PC-9 (cell line): ENCODE data around the gene CYP1A1. TPM values are rescaled to one million over a fixed set of nuclear protein-coding genes. Genes with fewer than 3 reads are reported as not detected.

Source experiments
- BruUV-seq: library from RNA; stranded (reverse); fragments of 400-500 nt; replicated peaks from 2 replicates; lab custom pipeline; 2021; lab: Mats Ljungman, UMichigan
- CTCF ChIA-PET: fragments of 300-600 bp; sonication (Branson Sonifier 250); formaldehyde crosslinking; loops from one replicate; lab custom pipeline; 2022; ENCODE audit warnings: antibody characterized with exemption; lab: Charles Lee
- POLR2A ChIA-PET: fragments of 300-600 bp; sonication (Branson Sonifier 250); formaldehyde crosslinking; loops from one replicate; lab custom pipeline; 2022; ENCODE audit warnings: antibody characterized with exemption; ENCODE audit not compliant: unreplicated experiment; lab: Charles Lee
- DNase-seq, 2 experiments: peaks; one replicate each; pipeline versions ENCODE4 v3.0.0 to v3.0.0-alpha.2; 2015 to 2022; ENCODE audit warnings: mixed read lengths in 1 of 2
- H2AFZ ChIP-seq: fragments of 200-600 bp; sonication (generic); 2 replicates; pipeline ENCODE4 v1.8.1; 2017; ENCODE audit warnings: antibody characterized with exemption
- H3F3A ChIP-seq: fragments of 200-600 bp; sonication (generic); 2 replicates; pipeline ENCODE4 v1.8.1; 2017; ENCODE audit warnings: antibody characterized with exemption, mild to moderate bottlenecking, low read depth; ENCODE audit not compliant: insufficient read depth
- H3K27ac ChIP-seq: fragments of 200-600 bp; sonication (generic); 2 replicates; pipeline ENCODE4 v1.6.1; 2016; ENCODE audit warnings: mixed run types
- H3K27me3 ChIP-seq: fragments of 200-600 bp; sonication (generic); 2 replicates; pipeline ENCODE4 v1.6.1; 2016; ENCODE audit warnings: low read depth, mixed run types; ENCODE audit not compliant: insufficient read depth
- H3K36me3 ChIP-seq: fragments of 200-600 bp; sonication (generic); 2 replicates; pipeline ENCODE4 v1.6.1; 2016; ENCODE audit warnings: low read depth, mixed run types
- H3K4me1 ChIP-seq: fragments of 200-600 bp; sonication (generic); replicated peaks from 2 replicates; pipeline ENCODE4 v1.6.1; 2016; ENCODE audit warnings: mixed run types; ENCODE audit not compliant: insufficient read depth
- H3K4me2 ChIP-seq: fragments of 200-600 bp; sonication (generic); 2 replicates; pipeline ENCODE4 v1.6.1; 2017; ENCODE audit warnings: mixed run types
- H3K4me3 ChIP-seq: fragments of 200-600 bp; sonication (generic); 2 replicates; pipeline ENCODE4 v1.6.1; 2016; ENCODE audit warnings: mixed run types
- H3K79me2 ChIP-seq: fragments of 200-600 bp; sonication (generic); 2 replicates; pipeline ENCODE4 v1.6.1; 2017; ENCODE audit warnings: low read depth, mixed run types
- H3K9me2 ChIP-seq: fragments of 200-600 bp; sonication (generic); 2 replicates; pipeline ENCODE4 v1.8.1; 2017; ENCODE audit warnings: mild to moderate bottlenecking; ENCODE audit not compliant: insufficient read depth
- H3K9me3 ChIP-seq: fragments of 200-600 bp; sonication (generic); 2 replicates; pipeline ENCODE4 v1.8.1; 2016; ENCODE audit warnings: low read depth; ENCODE audit not compliant: insufficient read depth
- H4K20me1 ChIP-seq: fragments of 200-600 bp; sonication (generic); 2 replicates; pipeline ENCODE4 v1.8.1; 2017; ENCODE audit not compliant: insufficient read depth
- CTCF ChIP-seq: fragments of 200-600 bp; sonication (generic); conservative IDR thresholded peaks from 2 replicates; pipeline ENCODE4 v1.6.1; 2017; ENCODE audit warnings: mixed run types, antibody characterized with exemption, mild to moderate bottlenecking, moderate library complexity
- EZH2 ChIP-seq: fragments of 200-600 bp; sonication (generic); IDR thresholded peaks from 2 replicates; pipeline ENCODE4 v1.8.0; 2017; ENCODE audit warnings: antibody characterized with exemption, low read depth
- intact Hi-C: fragments of 100-400 bp; cut with micrococcal nuclease; formaldehyde crosslinking; loops from one replicate; pipeline ENCODE4 v1.10.0; 2022; ENCODE audit not compliant: unreplicated experiment
- total RNA-seq: library from RNA; stranded (reverse); gene quantifications from 2 replicates; pipeline ENCODE4 v1.2.3, GENCODE V29; 2021

CYP1A1 gene
- total RNA-seq, 1 experiment from 2014 or later: 0.39 TPM

GRCh38 chr15:74750751-74751150 is 25.4 kb upstream of the CYP1A1 start:
- Histone ChIP-seq H3K4me2 (no peak overlapping the region), H3K4me1 (peaks cover 7% of the 10 kb centered on the region; the same call in 1 of the 2 replicates), H3K27me3 (no peaks in the 10 kb centered on the region), H3F3A (peaks cover 9% of the 10 kb centered on the region), H3K9me3 (no peaks in the 10 kb centered on the region), H3K9me2 (no peaks in the 10 kb centered on the region), H3K4me3 (no peak overlapping the region), H3K36me3 (no peaks in the 10 kb centered on the region), H3K27ac (no peak overlapping the region), H3K79me2 (no peaks in the 10 kb centered on the region), H4K20me1 (no peaks in the 10 kb centered on the region), H2AFZ (no peak overlapping the region)
- no peak for DNase-seq
- no TSS peak for BruUV-seq
- CTCF ChIA-PET: no interaction called here
- intact Hi-C loops: no loop called here
- no peak for TF ChIP-seq EZH2
- TF ChIP-seq CTCF: no peak
- POLR2A ChIA-PET: no interaction called here

GRCh38 chr15:74749832-74750231 is 24.5 kb upstream of the CYP1A1 start:
- H3F3A ChIP-seq: peaks cover 9% of the 10 kb centered on the region
- BruUV-seq: no TSS peak
- ChIA-PET POLR2A (no interaction called here), CTCF (no interaction called here)
- no peaks in the 10 kb centered on the region for H3K79me2 ChIP-seq
- DNase-seq: no peak
- H4K20me1 ChIP-seq: no peaks in the 10 kb centered on the region
- no peak overlapping the region for H3K4me3 ChIP-seq
- no peaks in the 10 kb centered on the region for H3K9me3 ChIP-seq
- no peak for TF ChIP-seq CTCF
- TF ChIP-seq EZH2: no peak
- no peaks in the 10 kb centered on the region for H3K27me3 ChIP-seq
- H3K4me2 ChIP-seq: no peak overlapping the region
- H3K9me2 ChIP-seq: no peaks in the 10 kb centered on the region
- no peak overlapping the region for H3K27ac ChIP-seq
- H3K4me1 ChIP-seq: peaks cover 7% of the 10 kb centered on the region; the same call in 1 of the 2 replicates
- intact Hi-C loops: no loop called here
- no peak overlapping the region for H2AFZ ChIP-seq
- no peaks in the 10 kb centered on the region for H3K36me3 ChIP-seq

GRCh38 chr15:74748322-74748946 is 23.1 kb upstream of the CYP1A1 start, which contains the start of gene CYP1A2:
Gene CYP1A2 (plus strand): TSS chr15:74748845. CDS start chr15:74749739, 894 bp downstream.
- no peaks in the 10 kb centered on the region for H3K36me3 ChIP-seq
- 0 out of 2 replicates have a peak, but pooled peaks cover 5% of the 10 kb centered on the region for H3K27me3 ChIP-seq
- peaks cover 7% of the 10 kb centered on the region; the same call in 1 of the 2 replicates for H3K4me1 ChIP-seq
- no peak within 1 kb of the TSS for H3K27ac ChIP-seq
- no peaks in the 10 kb centered on the region for H3K9me3 ChIP-seq
- DNase-seq: no peak
- H3K4me3 ChIP-seq: no peak within 1 kb of the TSS
- no peak for TF ChIP-seq EZH2
- TF ChIP-seq CTCF: no peak
- H3K4me2 ChIP-seq: no peak within 1 kb of the TSS
- no peaks in the 10 kb centered on the region for H4K20me1 ChIP-seq
- peaks cover 9% of the 10 kb centered on the region for H3F3A ChIP-seq
- H3K79me2 ChIP-seq: no peaks in the 10 kb centered on the region
- CTCF ChIA-PET: interaction anchor here (0.5 kb wide), 1 partner anchor 16 kb away, joined by 3 read pairs; no protein-coding TSS in a partner anchor
- POLR2A ChIA-PET: interaction anchor here (0.6 kb wide), 1 partner anchor 132 kb away, joined by 3 read pairs; no protein-coding TSS in a partner anchor
- H3K9me2 ChIP-seq: no peaks in the 10 kb centered on the region
- intact Hi-C loops: no loop called here
- H2AFZ ChIP-seq: no peak within 1 kb of the TSS
- BruUV-seq: no TSS peak
